HepG2 (cell line): ENCODE measurements around the gene ACSBG1. TPM values are rescaled to one million over a fixed set of nuclear protein-coding genes. Genes with fewer than 3 reads are reported as not detected.

Experiments
- ADNP ChIP-seq: sonication (generic); formaldehyde crosslinking; IDR thresholded peaks from 2 replicates; pipeline ENCODE4 v1.4.0; 2020; ENCODE audit warnings: missing genetic modification reagents
- ASH2L ChIP-seq: fragments of 300-600, 200-600 bp; sonication (generic); IDR thresholded peaks from 2 replicates; pipeline ENCODE4 v1.7.0; 2017; ENCODE audit warnings: low read depth, mild to moderate bottlenecking, moderate library complexity, mixed read lengths, low read length; ENCODE audit not compliant: insufficient read length
- HMGXB3 ChIP-seq: sonication (generic); formaldehyde crosslinking; IDR thresholded peaks from 2 replicates; pipeline ENCODE4 v1.4.0; 2020; ENCODE audit warnings: missing genetic modification reagents, borderline replicate concordance
- HOXA5 ChIP-seq: sonication (generic); formaldehyde crosslinking; IDR thresholded peaks from 2 replicates; pipeline ENCODE4 v1.4.0; 2020; ENCODE audit warnings: missing genetic modification reagents
- MXD4 ChIP-seq: IDR thresholded peaks from 2 replicates; pipeline ENCODE4 v1.6.1; 2016; ENCODE audit warnings: mild to moderate bottlenecking, missing biosample characterization, missing genetic modification reagents
- NFYB ChIP-seq: sonication (generic); formaldehyde crosslinking; IDR thresholded peaks from 2 replicates; pipeline ENCODE4 v1.4.0; 2020; ENCODE audit warnings: missing genetic modification reagents
- NR2F2 ChIP-seq: IDR thresholded peaks from 2 replicates; pipeline ENCODE4 v1.6.1; 2012; ENCODE audit warnings: low read depth, inconsistent platforms, borderline replicate concordance
- PCBP2 ChIP-seq: fragments of 200-400 bp; formaldehyde crosslinking; optimal IDR thresholded peaks from 2 replicates; pipeline ENCODE3; 2018; ENCODE audit warnings: low read length, low read depth; ENCODE audit not compliant: poor library complexity, severe bottlenecking
- REPIN1 ChIP-seq: sonication (generic); formaldehyde crosslinking; IDR thresholded peaks from 2 replicates; pipeline ENCODE4 v1.8.0; 2022; ENCODE audit warnings: missing genetic modification reagents, low read depth, mild to moderate bottlenecking, borderline replicate concordance
- SAP130 ChIP-seq: IDR thresholded peaks from 2 replicates; pipeline ENCODE4 v1.6.1; 2016; ENCODE audit warnings: low read depth
- SCMH1 ChIP-seq: sonication (generic); formaldehyde crosslinking; IDR thresholded peaks from 2 replicates; pipeline ENCODE4 v1.9.0; 2021; ENCODE audit warnings: missing genetic modification reagents, mild to moderate bottlenecking, borderline replicate concordance
- TOPORS ChIP-seq: sonication (generic); formaldehyde crosslinking; IDR thresholded peaks from 2 replicates; pipeline ENCODE4 v1.8.0; 2023; ENCODE audit warnings: mild to moderate bottlenecking, missing genetic modification reagents
- ZFP41 ChIP-seq: sonication (generic); formaldehyde crosslinking; IDR thresholded peaks from 2 replicates; pipeline ENCODE4 v1.4.0; 2020; ENCODE audit warnings: mild to moderate bottlenecking, missing genetic modification reagents, borderline replicate concordance
- ZNF547 ChIP-seq: sonication (generic); formaldehyde crosslinking; IDR thresholded peaks from 2 replicates; pipeline ENCODE4 v1.5.1; 2020; ENCODE audit warnings: mild to moderate bottlenecking, missing genetic modification reagents
- ZNF639 ChIP-seq: conservative IDR thresholded peaks from 2 replicates; pipeline ENCODE4 v1.6.1; 2018; ENCODE audit warnings: missing genetic modification reagents
- ZSCAN22 ChIP-seq: sonication (generic); formaldehyde crosslinking; IDR thresholded peaks from 2 replicates; pipeline ENCODE4 v1.4.0; 2020; ENCODE audit warnings: mild to moderate bottlenecking, missing genetic modification reagents
- polyA plus RNA-seq, 8 experiments: library from polyadenylated mRNA; depleted of rRNA in 3 of 8; stranded (reverse) in 7 of 8; unstranded in 1 of 8; fragments of >200 nt; fragmentation: Illumina TruSeq in 4 of 8; extraction: Trizol in 4 of 8; gene quantifications; 2 replicates each; pipeline versions ENCODE4 v1.2.1 to v1.2.3, GENCODE V29; 2011 to 2016; ENCODE audit warnings: low read depth in 4 of 8, missing spikeins in 1 of 8, mixed read lengths in 1 of 8; ENCODE audit not compliant: insufficient read depth in 1 of 8
- total RNA-seq, 5 experiments: library from RNA; depleted of rRNA; stranded (reverse); fragments of >200 nt; fragmentation: Illumina TruSeq; extraction: Trizol; gene quantifications; 2 replicates each; pipeline ENCODE4 v1.2.3, GENCODE V29; 2016; ENCODE audit warnings: low read depth in 1 of 5
- TF ChIP-seq, protein P1 (sequence below): sonication (generic); formaldehyde crosslinking; IDR thresholded peaks from 2 replicates; pipeline ENCODE4 v1.4.0; 2020; ENCODE audit warnings: mild to moderate bottlenecking, missing genetic modification reagents
- TF ChIP-seq, protein P2 (sequence below): sonication (generic); formaldehyde crosslinking; IDR thresholded peaks from 2 replicates; pipeline ENCODE4 v1.5.1; 2020; ENCODE audit warnings: missing genetic modification reagents, mild to moderate bottlenecking, borderline replicate concordance
- TF ChIP-seq, protein P3 (sequence below): sonication (generic); formaldehyde crosslinking; IDR thresholded peaks from 2 replicates; pipeline ENCODE4 v1.4.0; 2020; ENCODE audit warnings: mild to moderate bottlenecking, low read depth, missing genetic modification reagents

The ACSBG1 gene
- total and polyA plus RNA-seq, 2 of the 13 experiments (the other 11 are each of a cell fraction or from before 2014, with no cell fraction given), result 0.35 to 0.81 TPM

DNA sequence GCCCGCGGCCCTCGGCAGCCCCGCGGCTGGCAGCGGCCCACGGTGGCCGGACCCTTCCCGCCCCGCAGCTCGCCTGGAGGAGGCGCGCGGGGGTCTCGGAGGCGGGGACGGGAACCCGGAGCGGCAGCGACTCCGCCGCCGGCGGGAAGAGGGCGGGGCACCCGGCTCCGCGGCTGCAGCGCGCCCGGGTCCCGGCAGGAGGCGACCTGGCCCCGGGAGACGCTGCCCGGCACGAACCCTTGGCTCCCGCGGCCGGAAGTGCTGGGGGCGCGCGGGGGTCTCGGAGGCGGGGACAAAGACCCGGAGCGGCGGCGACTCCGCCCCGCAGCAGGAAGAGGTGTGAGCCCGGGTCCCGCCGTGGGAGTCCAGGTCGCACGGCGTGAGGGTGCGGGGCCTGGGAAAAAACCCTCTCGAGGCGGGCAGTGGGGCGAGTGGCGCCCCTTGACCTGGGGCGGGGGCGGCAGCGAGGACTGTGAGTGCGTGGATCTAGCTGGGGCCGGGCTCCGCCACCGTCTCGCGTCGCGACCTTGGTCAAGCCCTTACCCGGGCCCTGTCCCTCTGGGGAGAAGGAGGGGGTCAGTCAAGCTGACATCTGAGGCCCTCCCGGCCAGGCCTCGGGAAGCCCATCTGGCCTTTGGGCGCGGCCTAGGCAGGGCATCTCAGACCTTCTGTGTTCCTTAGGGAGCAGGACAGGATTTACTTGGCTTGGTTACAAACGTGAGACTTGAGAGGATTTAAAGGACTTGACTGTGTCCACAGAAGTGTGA lies 102.9 kb downstream of the ACSBG1 start, which contains the start of gene CIB2 (continued):
- TF ChIP-seq SAP130 (peak; percentile 67), PCBP2 (no peak), ZNF547 (CRISPR knock-in tag) (peak; percentile 49), ADNP (no peak), ZNF639 (peak; percentile 69; the same call in 1 of the 2 replicates), NFYB (no peak; the same call in 1 of the 2 replicates), TOPORS (CRISPR knock-in tag) (peak; percentile 43; the same call in 1 of the 2 replicates), ZSCAN22 (no peak), SCMH1 (CRISPR knock-in tag) (no peak), NR2F2 (no peak), ZFP41 (CRISPR knock-in tag) (no peak), MXD4 (CRISPR knock-in tag) (no peak), REPIN1 (CRISPR knock-in tag) (peak; percentile 73), HOXA5 (peak; percentile 71; the same call in 1 of the 2 replicates), HMGXB3 (no peak), ASH2L (no peak)
- TF ChIP-seq, protein P1, sequence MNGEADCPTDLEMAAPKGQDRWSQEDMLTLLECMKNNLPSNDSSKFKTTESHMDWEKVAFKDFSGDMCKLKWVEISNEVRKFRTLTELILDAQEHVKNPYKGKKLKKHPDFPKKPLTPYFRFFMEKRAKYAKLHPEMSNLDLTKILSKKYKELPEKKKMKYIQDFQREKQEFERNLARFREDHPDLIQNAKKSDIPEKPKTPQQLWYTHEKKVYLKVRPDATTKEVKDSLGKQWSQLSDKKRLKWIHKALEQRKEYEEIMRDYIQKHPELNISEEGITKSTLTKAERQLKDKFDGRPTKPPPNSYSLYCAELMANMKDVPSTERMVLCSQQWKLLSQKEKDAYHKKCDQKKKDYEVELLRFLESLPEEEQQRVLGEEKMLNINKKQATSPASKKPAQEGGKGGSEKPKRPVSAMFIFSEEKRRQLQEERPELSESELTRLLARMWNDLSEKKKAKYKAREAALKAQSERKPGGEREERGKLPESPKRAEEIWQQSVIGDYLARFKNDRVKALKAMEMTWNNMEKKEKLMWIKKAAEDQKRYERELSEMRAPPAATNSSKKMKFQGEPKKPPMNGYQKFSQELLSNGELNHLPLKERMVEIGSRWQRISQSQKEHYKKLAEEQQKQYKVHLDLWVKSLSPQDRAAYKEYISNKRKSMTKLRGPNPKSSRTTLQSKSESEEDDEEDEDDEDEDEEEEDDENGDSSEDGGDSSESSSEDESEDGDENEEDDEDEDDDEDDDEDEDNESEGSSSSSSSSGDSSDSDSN (CRISPR knock-in tag), result peak; percentile 87
- TF ChIP-seq, protein P2, sequence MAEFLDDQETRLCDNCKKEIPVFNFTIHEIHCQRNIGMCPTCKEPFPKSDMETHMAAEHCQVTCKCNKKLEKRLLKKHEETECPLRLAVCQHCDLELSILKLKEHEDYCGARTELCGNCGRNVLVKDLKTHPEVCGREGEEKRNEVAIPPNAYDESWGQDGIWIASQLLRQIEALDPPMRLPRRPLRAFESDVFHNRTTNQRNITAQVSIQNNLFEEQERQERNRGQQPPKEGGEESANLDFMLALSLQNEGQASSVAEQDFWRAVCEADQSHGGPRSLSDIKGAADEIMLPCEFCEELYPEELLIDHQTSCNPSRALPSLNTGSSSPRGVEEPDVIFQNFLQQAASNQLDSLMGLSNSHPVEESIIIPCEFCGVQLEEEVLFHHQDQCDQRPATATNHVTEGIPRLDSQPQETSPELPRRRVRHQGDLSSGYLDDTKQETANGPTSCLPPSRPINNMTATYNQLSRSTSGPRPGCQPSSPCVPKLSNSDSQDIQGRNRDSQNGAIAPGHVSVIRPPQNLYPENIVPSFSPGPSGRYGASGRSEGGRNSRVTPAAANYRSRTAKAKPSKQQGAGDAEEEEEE (CRISPR knock-in tag), result no peak
- TF ChIP-seq, protein P3, sequence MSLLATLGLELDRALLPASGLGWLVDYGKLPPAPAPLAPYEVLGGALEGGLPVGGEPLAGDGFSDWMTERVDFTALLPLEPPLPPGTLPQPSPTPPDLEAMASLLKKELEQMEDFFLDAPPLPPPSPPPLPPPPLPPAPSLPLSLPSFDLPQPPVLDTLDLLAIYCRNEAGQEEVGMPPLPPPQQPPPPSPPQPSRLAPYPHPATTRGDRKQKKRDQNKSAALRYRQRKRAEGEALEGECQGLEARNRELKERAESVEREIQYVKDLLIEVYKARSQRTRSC (CRISPR knock-in tag), result no peak
